GM21576 (cell line): ENCODE results near the gene CDH13.

Experiments used
- ATAC-seq: cut with Tn5 transposase; IDR thresholded peaks from one replicate; pipeline ENCODE4 v1.9.1; 2021; ENCODE audit warnings: mild to moderate bottlenecking, moderate library complexity; ENCODE audit not compliant: unreplicated experiment

The CDH13 gene

GRCh38 chr16:83269541-83269940 is 642.8 kb downstream of the CDH13 start:
- no peak for ATAC-seq

DNA sequence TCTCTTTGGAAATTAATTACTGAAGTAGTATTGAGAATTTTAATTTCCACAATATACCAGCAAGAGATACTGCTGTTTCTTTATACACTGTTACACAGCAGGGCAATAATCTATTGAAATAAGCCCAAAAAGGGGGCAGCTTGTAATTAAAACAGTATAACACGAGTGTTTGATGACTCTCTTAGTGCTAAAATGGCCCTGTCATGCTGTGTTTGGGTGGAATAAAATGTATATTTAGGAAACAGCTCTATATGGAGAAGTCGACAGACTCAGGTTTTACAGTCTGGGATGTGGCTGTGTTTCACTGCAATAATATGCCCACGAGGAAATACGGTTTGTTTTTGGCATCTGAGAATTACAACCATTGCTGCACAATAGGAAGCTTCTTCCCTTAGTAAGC is 643.3 kb downstream of the CDH13 start:
- ATAC-seq = no peak

- no peak for ATAC-seq
Observed at GRCh38 chr16:83270640-83271039, 643.9 kb downstream of the CDH13 start.

GRCh38 chr16:83271123-83271522 is 644.4 kb downstream of the CDH13 start:
- no peak for ATAC-seq

DNA sequence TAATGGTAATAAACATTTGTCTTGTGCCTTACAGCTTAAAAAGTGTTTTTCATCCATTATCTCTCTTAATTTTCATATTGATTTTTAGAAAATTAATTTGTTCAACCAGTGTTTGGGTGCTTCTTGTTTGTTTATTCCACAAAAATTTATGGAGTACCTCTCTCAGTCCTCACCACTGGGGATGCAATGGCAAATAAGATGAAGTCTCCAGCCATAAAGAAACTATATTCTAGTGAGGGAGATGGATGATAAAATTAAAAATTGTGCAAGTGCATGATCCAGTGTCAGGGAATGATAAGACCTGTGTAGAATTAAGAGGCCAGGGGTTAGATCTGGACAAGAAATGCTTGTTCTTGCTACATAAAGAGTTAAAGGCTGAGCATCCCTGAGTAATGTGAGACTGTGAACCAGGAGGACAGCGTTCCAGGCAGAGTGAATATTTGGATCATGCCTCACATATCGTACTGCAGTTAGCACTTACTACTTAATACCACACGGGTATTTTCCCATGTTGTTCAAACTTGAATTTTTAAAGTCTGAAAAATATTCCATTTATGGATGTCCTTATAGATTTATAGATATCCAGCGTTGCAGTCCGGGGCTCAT is 645.3 kb downstream of the CDH13 start:
- no peak for ATAC-seq

- no peak for ATAC-seq
Observed at GRCh38 chr16:83272843-83273242, 646.1 kb downstream of the CDH13 start.

DNA sequence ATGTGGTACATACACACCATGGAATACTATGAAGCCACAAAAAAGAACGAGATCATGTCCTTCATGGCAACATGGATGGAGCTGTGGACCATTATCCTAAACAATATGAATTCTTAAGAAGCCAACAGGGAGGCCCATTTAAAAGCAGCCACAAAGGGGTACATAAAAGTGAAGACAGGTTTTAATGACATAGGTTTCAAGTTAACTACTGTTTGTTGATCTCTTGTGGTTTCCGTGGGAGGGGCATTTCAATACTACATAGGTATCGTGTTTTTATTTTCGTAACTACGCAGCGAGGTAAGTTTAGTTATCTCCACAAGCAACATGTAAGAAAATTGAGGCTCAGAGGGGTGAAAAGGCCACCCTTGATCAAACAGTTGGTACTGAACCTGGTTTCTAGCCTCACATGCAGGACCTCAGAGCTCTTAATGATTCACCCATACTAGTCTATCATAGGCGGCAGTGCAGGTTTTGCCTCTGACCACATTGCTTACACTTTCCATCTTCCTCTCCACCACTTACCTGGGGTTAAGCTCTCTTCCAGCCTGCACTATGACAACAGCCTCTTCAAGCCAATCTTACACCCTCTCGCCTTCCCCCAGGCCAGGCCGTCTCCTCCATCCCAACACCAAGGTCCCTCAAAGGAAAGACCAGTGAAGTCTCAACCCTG is 646.9 kb downstream of the CDH13 start:
- no peak for ATAC-seq

DNA sequence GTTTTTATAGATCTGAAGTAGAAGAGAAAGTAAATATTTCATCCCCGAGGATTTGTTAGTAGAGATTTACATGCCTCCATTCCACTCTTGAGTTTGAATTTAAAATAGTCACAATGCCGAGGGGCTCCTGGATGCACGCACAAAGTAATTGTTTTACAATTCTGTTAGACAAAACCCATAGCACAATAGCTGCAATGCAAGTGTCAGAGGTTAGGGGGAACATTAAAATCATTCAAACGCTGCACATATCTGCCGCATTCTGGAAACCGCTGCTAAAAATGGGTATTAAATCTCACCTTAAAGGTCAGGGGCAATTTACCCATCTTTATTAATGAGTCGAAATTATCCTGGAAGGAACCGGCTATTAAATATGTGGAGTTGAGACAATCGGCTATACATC is 652.5 kb downstream of the CDH13 start:
- ATAC-seq = no peak

DNA sequence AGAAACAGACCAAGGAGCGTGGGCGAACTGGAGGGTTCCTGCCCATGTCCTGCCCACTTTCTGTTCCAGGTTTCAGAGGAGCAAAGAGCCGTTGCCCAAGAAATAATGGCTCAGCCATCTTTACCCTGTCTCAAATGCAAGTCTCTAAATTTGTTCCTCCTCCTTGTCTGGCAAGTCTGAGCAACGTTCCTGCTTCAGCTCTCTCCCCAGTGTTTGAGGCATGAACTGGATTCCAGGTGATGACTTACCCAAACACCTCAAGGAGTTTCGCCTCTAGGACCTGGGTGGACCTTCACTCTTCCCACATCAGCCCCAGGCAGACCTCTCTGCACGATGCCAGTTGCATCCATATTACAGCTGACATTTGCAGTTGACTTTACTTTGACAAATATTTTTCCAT is 659.2 kb downstream of the CDH13 start:
- no peak for ATAC-seq

DNA sequence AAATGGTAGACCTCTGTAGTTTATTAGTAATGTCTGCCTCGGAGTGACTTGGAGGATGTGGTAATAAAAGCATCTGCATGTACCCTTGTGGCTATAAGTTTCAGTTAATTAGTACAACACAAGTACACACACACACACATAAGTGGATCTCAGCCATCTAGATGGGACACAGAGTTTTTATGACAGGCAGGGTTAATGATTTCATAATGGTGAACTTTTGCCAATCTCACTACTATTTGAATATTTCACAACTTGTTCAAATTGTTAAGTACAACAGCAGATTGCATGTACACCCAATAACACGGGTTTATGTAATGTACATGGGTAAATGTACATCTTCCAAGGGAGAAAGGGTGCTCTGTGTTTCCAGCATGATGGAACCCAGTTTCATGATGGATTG is 669.7 kb downstream of the CDH13 start:
- ATAC-seq = no peak

GRCh38 chr16:83298541-83298940 is 671.8 kb downstream of the CDH13 start:
- no peak for ATAC-seq

DNA sequence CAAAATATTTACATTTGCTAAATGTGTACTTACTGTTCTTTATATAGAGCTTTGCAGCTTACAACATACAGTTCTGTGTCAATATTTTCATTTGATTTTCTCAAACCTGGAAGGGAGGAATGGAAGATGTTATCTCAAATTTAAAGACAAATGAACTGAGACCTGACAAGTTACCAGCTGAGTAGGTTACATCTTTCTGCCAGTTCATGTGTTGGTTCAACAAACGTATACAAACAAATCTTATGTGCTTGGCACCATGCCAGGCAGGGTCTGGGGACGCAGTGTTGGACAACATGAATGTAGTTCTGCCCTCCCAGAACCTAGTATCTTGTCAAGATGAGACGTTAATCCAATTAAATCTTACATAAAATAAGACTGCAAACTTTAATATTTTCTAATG is 673.6 kb downstream of the CDH13 start:
- ATAC-seq = no peak

DNA sequence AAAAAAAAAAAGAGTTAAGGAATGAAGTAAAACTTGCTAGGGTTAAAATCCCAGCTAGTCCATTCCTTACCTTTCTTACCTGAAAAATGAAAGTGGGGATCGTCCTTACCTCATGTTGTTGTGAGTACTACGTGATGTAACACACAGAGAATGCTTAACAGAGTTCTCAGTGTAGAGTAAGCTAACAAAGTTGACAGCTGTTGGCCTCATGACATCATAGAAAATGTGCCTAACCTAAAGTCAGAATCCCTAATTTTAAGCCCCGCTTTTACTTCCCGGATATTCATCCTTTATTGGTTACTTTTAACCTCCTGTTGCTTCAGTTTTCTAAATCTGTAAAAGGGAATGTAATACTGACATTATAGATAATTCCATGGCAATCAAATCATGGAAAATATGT is 675.2 kb downstream of the CDH13 start:
- ATAC-seq = no peak

GRCh38 chr16:83302853-83303252 is 676.1 kb downstream of the CDH13 start:
- no peak for ATAC-seq

- no peak for ATAC-seq
Observed at GRCh38 chr16:83305092-83305491, 678.3 kb downstream of the CDH13 start.

GRCh38 chr16:83306961-83307593 is 680.3 kb downstream of the CDH13 start:
- no peak for ATAC-seq

- no peak for ATAC-seq
Observed at GRCh38 chr16:83307594-83307992, 680.8 kb downstream of the CDH13 start.

- no peak for ATAC-seq
Observed at GRCh38 chr16:83308414-83308813, 681.6 kb downstream of the CDH13 start.

GRCh38 chr16:83310816-83311215 is 684.0 kb downstream of the CDH13 start:
- ATAC-seq = no peak

DNA sequence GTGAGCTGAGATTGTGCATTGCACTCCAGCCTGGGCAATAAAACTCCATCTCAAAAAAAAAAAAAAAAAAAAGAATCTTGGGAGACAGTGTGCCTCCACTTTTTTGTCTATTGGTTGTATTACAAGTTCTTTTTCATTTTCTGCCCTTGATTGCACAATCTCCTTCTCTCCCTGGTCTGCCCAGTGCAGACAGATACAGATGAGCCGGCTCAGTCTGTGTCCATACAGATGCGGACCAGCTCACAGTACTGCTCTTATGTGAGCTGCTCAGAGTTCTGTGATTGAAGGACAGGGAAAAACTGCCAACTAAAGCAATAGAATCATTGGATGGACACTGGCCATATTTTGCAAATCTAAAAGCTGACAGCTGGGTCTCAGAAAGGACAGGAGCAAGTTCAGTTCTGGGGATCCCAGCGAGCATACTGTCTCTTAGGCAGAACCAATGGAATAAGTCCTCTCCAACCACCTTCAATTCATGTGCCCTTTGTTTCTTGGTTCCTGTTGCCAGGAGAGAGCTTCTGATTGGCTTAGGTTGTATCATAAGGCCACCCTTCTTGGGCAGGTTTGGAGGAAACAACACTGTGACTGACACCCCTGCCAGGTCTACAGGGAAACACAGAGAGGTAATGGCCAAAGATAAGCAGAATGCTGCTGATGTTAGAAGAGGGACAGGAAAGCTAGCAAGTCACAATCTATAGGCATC is 685.4 kb downstream of the CDH13 start:
- ATAC-seq = no peak

DNA sequence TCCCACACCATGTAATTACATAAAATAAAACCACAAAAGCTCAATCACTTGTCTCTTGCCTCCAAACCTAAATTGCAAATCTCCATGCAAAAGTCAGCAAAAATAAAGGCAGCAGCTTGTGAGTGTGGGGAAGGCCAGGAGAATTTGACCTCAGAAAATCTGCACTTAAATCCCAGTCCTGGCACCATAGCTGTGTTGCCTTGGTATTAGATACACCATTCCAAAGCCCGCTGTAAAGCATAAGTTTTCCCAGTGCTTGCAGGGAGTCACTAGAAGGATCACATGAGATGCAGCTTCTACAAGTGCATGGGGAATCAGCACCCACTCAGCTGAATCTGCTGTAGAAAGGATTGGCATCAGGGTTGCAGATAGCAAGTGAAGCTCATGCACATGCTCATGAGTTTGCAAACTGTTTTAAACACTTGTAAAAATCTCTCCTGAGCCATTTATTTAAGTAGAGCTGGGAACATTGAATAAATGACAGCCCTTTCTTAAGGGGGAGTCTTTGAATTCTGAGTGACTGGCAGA is 686.0 kb downstream of the CDH13 start:
- no peak for ATAC-seq

GRCh38 chr16:83315271-83315670 is 688.5 kb downstream of the CDH13 start:
- ATAC-seq = no peak
